CD14-positive monocyte (primary cell): ENCODE measurements around the gene UBA6. TPM values are rescaled to one million over a fixed set of nuclear protein-coding genes. Genes with fewer than 3 reads are reported as not detected.

Experiments used
- DNase-seq, 3 donors: peaks; one replicate each; pipeline ENCODE4 v3.0.0-alpha.2; 2011 to 2022
- H2AFZ ChIP-seq: 2 replicates; pipeline ENCODE4 v1.6.0; 2012; ENCODE audit warnings: mild to moderate bottlenecking, low read depth, low read length, inconsistent platforms; ENCODE audit not compliant: insufficient read depth, poor library complexity, severe bottlenecking
- H3K27ac ChIP-seq, 2 donors: 1 replicate in 1 of 2; 2 replicates in 1 of 2; pipeline ENCODE4 v1.5.1; 2012 to 2013; ENCODE audit warnings: low read length in 2 of 2, control low read depth in 1 of 2, inconsistent platforms in 1 of 2, low read depth in 1 of 2, mild to moderate bottlenecking in 1 of 2
- H3K27me3 ChIP-seq, 2 donors: one replicate each; pipeline versions ENCODE4 v1.6.0 to v1.6.1; 2011 to 2013; ENCODE audit warnings: low read length in 2 of 2; ENCODE audit not compliant: control insufficient read depth in 2 of 2, insufficient read depth in 2 of 2
- H3K36me3 ChIP-seq, 2 donors: replicated peaks in 1 of 2; 1 replicate in 1 of 2; 2 replicates in 1 of 2; pipeline versions ENCODE4 v1.5.1 to v1.6.1; 2012 to 2013; ENCODE audit warnings: low read length in 2 of 2, control low read depth in 1 of 2, inconsistent platforms in 1 of 2, mild to moderate bottlenecking in 1 of 2; ENCODE audit not compliant: insufficient read depth in 2 of 2, control insufficient read depth in 1 of 2
- H3K4me1 ChIP-seq, 2 donors: 1 replicate in 1 of 2; 2 replicates in 1 of 2; pipeline versions ENCODE4 v1.5.1 to v1.6.1; 2012 to 2013; ENCODE audit warnings: low read length in 2 of 2, control low read depth in 1 of 2, inconsistent platforms in 1 of 2, mild to moderate bottlenecking in 1 of 2, moderate library complexity in 1 of 2; ENCODE audit not compliant: insufficient read depth in 2 of 2, control insufficient read depth in 1 of 2
- H3K4me2 ChIP-seq: replicated peaks from 2 replicates; pipeline ENCODE3; 2012; ENCODE audit warnings: low read length, moderate library complexity, mild to moderate bottlenecking; ENCODE audit not compliant: poor library complexity, severe bottlenecking; ENCODE audit errors: extremely low read depth
- H3K4me3 ChIP-seq, 3 experiments: fragments of 200-600 bp in 1 of 3; sonication (generic) in 1 of 3; replicated peaks in 1 of 3; 1 replicate in 2 of 3; 2 replicates in 1 of 3; pipeline ENCODE4 v1.5.1; 2011 to 2013; ENCODE audit warnings: low read length in 3 of 3, mild to moderate bottlenecking in 3 of 3, control low read depth in 2 of 3, low read depth in 2 of 3, inconsistent platforms in 1 of 3, moderate library complexity in 1 of 3
- H3K79me2 ChIP-seq: 2 replicates; pipeline ENCODE4 v1.6.0; 2012; ENCODE audit warnings: mild to moderate bottlenecking, control low read depth, inconsistent platforms, low read length, moderate library complexity; ENCODE audit not compliant: insufficient read depth
- H3K9ac ChIP-seq: 2 replicates; pipeline ENCODE4 v1.6.0; 2017; ENCODE audit warnings: low read length, mild to moderate bottlenecking; ENCODE audit not compliant: insufficient read depth, poor library complexity, severe bottlenecking
- H3K9me3 ChIP-seq, 2 donors: replicated peaks in 1 of 2; 1 replicate in 1 of 2; 2 replicates in 1 of 2; pipeline versions ENCODE4 v1.5.1 to v1.6.1; 2012 to 2013; ENCODE audit warnings: low read length in 2 of 2, control low read depth in 1 of 2; ENCODE audit not compliant: control insufficient read depth in 1 of 2, insufficient read depth in 1 of 2
- H4K20me1 ChIP-seq: 2 replicates; pipeline ENCODE4 v1.6.0; 2012; ENCODE audit warnings: mild to moderate bottlenecking, low read length, control low read depth, moderate library complexity; ENCODE audit not compliant: insufficient read depth
- H3K27ac Mint-ChIP-seq, 7 donors: one replicate each; pipeline ENCODE4 v1.8.0; 2020; ENCODE audit warnings: mild to moderate bottlenecking in 7 of 7, mixed read lengths in 7 of 7, moderate library complexity in 6 of 7, inconsistent platforms in 2 of 7
- H3K27me3 Mint-ChIP-seq, 3 donors: one replicate each; pipeline ENCODE4 v1.8.0; 2021 to 2022; ENCODE audit warnings: low read depth in 3 of 3, mild to moderate bottlenecking in 3 of 3, mixed read lengths in 3 of 3, moderate library complexity in 3 of 3, inconsistent platforms in 1 of 3
- H3K36me3 Mint-ChIP-seq, 2 donors: one replicate each; pipeline ENCODE4 v1.8.0; 2020; ENCODE audit warnings: mixed read lengths in 2 of 2, inconsistent platforms in 1 of 2, mild to moderate bottlenecking in 1 of 2
- H3K4me1 Mint-ChIP-seq: one replicate; pipeline ENCODE4 v1.8.0; 2020; ENCODE audit warnings: mild to moderate bottlenecking, mixed read lengths
- H3K4me3 Mint-ChIP-seq, 2 donors: one replicate each; pipeline ENCODE4 v1.8.0; 2020; ENCODE audit warnings: mild to moderate bottlenecking in 2 of 2, mixed read lengths in 2 of 2, moderate library complexity in 1 of 2
- H3K9me3 Mint-ChIP-seq, 7 donors: one replicate each; pipeline ENCODE4 v1.8.0; 2020 to 2022; ENCODE audit warnings: mixed read lengths in 7 of 7, mild to moderate bottlenecking in 6 of 7, moderate library complexity in 6 of 7, inconsistent platforms in 2 of 7
- CTCF ChIP-seq: fragments of 200-600 bp; IDR thresholded peaks from one replicate; pipeline ENCODE4 v1.8.0; 2022; ENCODE audit warnings: antibody characterized with exemption, mild to moderate bottlenecking
- WGBS: methylation state at CpG from one replicate; pipeline ENCODE4 v1.1.5; 2013; ENCODE audit warnings: missing lambda C conversion rate; ENCODE audit not compliant: insufficient coverage; 5-methylcytosine and 5-hydroxymethylcytosine counted together
- intact Hi-C, 2 donors: fragments of 100-400 bp; cut with micrococcal nuclease; formaldehyde crosslinking; loops; one replicate each; pipeline versions ENCODE4 v1.15.0 to v1.15.1; 2023
- polyA plus RNA-seq, 3 donors: library from polyadenylated mRNA; depleted of rRNA in 1 of 3; unstranded in 2 of 3; stranded (reverse) in 1 of 3; fragments of 300-500 nt in 2 of 3; fragments of >200 nt in 1 of 3; fragmentation: Illumina TruSeq in 2 of 3; gene quantifications; 1 replicate in 2 of 3; 2 replicates in 1 of 3; pipeline ENCODE4 v1.2.3, GENCODE V29; 2012 to 2021

UBA6 gene
- polyA plus RNA-seq, 3 donors, result 8.4 to 22.0 (median 21.0) TPM

- peak overlapping the region; percentile 90 to 94 for H3K4me3 Mint-ChIP-seq
- H3K4me2 ChIP-seq, result peak overlapping the region; percentile 93
- peaks cover 17 to 21% of the 10 kb centered on the region in 2 donors for H3K4me1 ChIP-seq
- WGBS, result no CpG with 5 or more reads among the region's 4 CpGs
- peak overlapping the region; percentile 75 to 96 (median 75) for H3K4me3 ChIP-seq
- no peaks in the 10 kb centered on the region for H3K9me3 ChIP-seq
- DNase-seq, result peak in 1 of 3 donors; percentile 26
- H3K27ac Mint-ChIP-seq, result peak overlapping the region; percentile 92 to 97 (median 95)
- peaks cover 7% of the 10 kb centered on the region for H4K20me1 ChIP-seq
- H3K36me3 ChIP-seq, result no peaks in the 10 kb centered on the region
- H3K27ac ChIP-seq, result peak overlapping the region in 1 of 2 donors; percentile 96
- peaks cover 24% of the 10 kb centered on the region for H3K4me1 Mint-ChIP-seq
- H3K36me3 Mint-ChIP-seq, result peaks cover 3 to 14% of the 10 kb centered on the region in 2 donors
- peaks cover 0 to 9% (median 5%) of the 10 kb centered on the region in 7 donors for H3K9me3 Mint-ChIP-seq
- TF ChIP-seq CTCF, result no peak
- peak overlapping the region; percentile 89 for H3K9ac ChIP-seq
- no peaks in the 10 kb centered on the region for H3K27me3 ChIP-seq
- peaks cover 58% of the 10 kb centered on the region for H3K79me2 ChIP-seq
- intact Hi-C loops, result no loop called here
- H2AFZ ChIP-seq, result peak overlapping the region; percentile 75
- H3K27me3 Mint-ChIP-seq, result no peaks in the 10 kb centered on the region
Measured at GRCh38 chr4:67701517-67701850, 529 bp upstream of the UBA6 start.

GRCh38 chr4:67700116-67700737 is 728 bp downstream of the UBA6 start:
- H2AFZ ChIP-seq, result peak overlapping the region; percentile 75
- peak; percentile 21 to 53 (median 28) for DNase-seq
- Mint-ChIP-seq H3K9me3 (peaks cover 0 to 4% (median 0%) of the 10 kb centered on the region in 7 donors), H3K27ac (peak overlapping the region; percentile 92 to 97 (median 95)), H3K4me1 (peaks cover 24% of the 10 kb centered on the region), H3K27me3 (no peaks in the 10 kb centered on the region), H3K36me3 (peaks cover 13 to 22% of the 10 kb centered on the region in 2 donors), H3K4me3 (peak overlapping the region; percentile 90 to 94)
- H3K9ac ChIP-seq, result peak overlapping the region; percentile 89
- H3K4me1 ChIP-seq, result peaks cover 17 to 21% of the 10 kb centered on the region in 2 donors
- no peak for TF ChIP-seq CTCF
- H3K79me2 ChIP-seq, result peaks cover 61% of the 10 kb centered on the region
- peak overlapping the region; percentile 75 to 96 (median 75) for H3K4me3 ChIP-seq
- H3K27me3 ChIP-seq, result no peaks in the 10 kb centered on the region
- peak overlapping the region; percentile 90 to 96 for H3K27ac ChIP-seq
- H3K4me2 ChIP-seq, result peak overlapping the region; percentile 93
- intact Hi-C loops, result no loop called here
- no peaks in the 10 kb centered on the region for H3K9me3 ChIP-seq
- 0% methylated on average over 3 of the region's 11 CpGs for WGBS
- H3K36me3 ChIP-seq, result peaks cover 5 to 9% of the 10 kb centered on the region in 2 donors
- H4K20me1 ChIP-seq, result peaks cover 7% of the 10 kb centered on the region
